ENCODE data around the gene SULF2.

- TF ChIP-seq CTCF (IDR thresholded peaks at IDR 0.05), result no peak
- no peak for TF ChIP-seq POLR2A (IDR thresholded peaks at IDR 0.05)
These were observed 71.3 kb downstream of the SULF2 start for GRCh38 chr20:47713878-47714450.

Data from body of pancreas (tissue), 4 donors.